GM21528 (cell line): ENCODE measurements around the gene SUN5.

ENCODE experiments used
- ATAC-seq: cut with Tn5 transposase; IDR thresholded peaks from one replicate; pipeline ENCODE4 v1.9.1; 2021; ENCODE audit warnings: mild to moderate bottlenecking, moderate library complexity; ENCODE audit not compliant: unreplicated experiment, low FRiP score

SUN5 gene

GRCh38 chr20:33015700-33016580, 11.7 kb upstream of the SUN5 start:
- ATAC-seq, result no peak

- no peak for ATAC-seq
Measured at GRCh38 chr20:33015114-33015484, 10.9 kb upstream of the SUN5 start.

- ATAC-seq, result no peak
Measured at GRCh38 chr20:33014336-33015113, 10.3 kb upstream of the SUN5 start.

- no peak for ATAC-seq
Measured at GRCh38 chr20:33013701-33014326, 9.6 kb upstream of the SUN5 start.

GRCh38 chr20:33012327-33013189, 8.3 kb upstream of the SUN5 start:
- ATAC-seq, result no peak

- no peak for ATAC-seq
Measured at GRCh38 chr20:33010674-33011449, 6.6 kb upstream of the SUN5 start.

GRCh38 chr20:33010133-33010504, 5.9 kb upstream of the SUN5 start:
- ATAC-seq, result no peak

- no peak for ATAC-seq
Measured at GRCh38 chr20:33009214-33010132, 5.2 kb upstream of the SUN5 start.

GRCh38 chr20:33008336-33009213, 4.3 kb upstream of the SUN5 start:
- no peak for ATAC-seq

GRCh38 chr20:33007376-33008335, 3.4 kb upstream of the SUN5 start, which contains the start of gene BPIFB2:
TSS of gene BPIFB2 (plus strand) at chr20:33007704. CDS start at chr20:33008575, 871 bp downstream.
- no peak for ATAC-seq

GRCh38 chr20:33006776-33007375, 2.6 kb upstream of the SUN5 start:
- no peak for ATAC-seq

GRCh38 chr20:33005908-33006775, 1.9 kb upstream of the SUN5 start:
- ATAC-seq, result no peak

- no peak for ATAC-seq
Measured at GRCh38 chr20:33005132-33005566, 916 bp upstream of the SUN5 start.

GRCh38 chr20:33002087-33002808, 2.0 kb downstream of the SUN5 start:
- ATAC-seq, result no peak
